ENCODE measurements around the gene PRDM16.

Gene PRDM16

DNA sequence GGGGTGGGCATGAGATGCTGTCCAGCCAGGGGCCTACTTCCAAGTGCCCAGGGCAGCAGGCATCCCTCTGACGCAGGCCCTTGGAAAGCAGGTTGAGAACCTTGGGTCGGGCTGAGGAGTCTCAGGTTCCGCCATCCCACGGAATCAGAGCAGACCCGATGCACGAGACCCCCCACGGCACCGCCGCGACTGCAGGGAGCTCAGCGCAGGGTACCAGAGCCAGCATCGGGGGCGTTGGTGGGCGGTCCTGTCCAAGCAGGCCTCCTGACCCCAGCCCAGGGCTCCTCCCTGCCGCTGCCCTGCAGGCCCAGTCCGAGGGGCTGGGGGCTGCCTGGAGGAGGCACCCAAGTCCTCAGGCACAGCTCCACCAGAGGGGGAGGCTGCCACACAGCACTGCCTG is 177.2 kb downstream of the PRDM16 start:
- Histone ChIP-seq H3K4me1 (ENCODE audit: control insufficient read depth, insufficient read depth, low read length) (no peaks in the 10 kb centered on the region; the same call in 1 of the 2 replicates), H3K27me3 (ENCODE audit: control insufficient read depth, insufficient read depth, low read length) (no peaks in the 10 kb centered on the region)

DNA sequence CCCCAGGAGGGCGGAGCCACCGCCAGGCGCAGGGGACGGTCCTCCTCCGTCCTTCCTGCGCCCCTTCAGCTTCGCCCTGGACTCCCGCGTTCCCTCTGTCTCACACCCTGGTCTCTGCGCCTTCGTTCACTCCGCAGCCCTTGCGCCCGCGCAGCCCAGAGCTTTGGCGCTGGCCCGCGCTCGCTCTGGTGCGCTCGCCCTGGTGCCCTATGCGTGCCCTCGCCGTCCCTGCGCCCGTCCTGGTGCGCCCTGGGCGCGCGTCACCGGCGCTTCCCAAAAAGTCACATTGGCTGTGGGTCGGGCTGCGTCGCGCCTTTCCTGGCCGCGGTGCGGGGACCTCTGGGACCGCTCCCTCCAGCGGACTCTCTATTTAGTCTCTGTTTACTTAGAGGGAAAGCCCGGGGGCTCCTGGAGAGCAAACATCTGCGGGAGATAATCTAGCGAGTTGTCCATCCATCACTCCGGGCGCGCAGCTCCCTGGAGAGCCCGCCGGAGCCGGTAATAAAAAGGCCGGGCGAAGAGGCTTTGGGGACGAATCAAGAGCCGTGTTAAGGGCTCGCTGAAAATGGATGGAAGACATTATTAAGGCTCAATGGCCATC is 178.6 kb downstream of the PRDM16 start:
- no CpG with 5 or more reads among the region's 55 CpGs for WGBS (ENCODE audit: insufficient coverage, insufficient read length)
- H3K27ac ChIP-seq (ENCODE audit: low read length) = no peak overlapping the region
- H3K4me1 ChIP-seq (ENCODE audit: control insufficient read depth, insufficient read depth, low read length) = no peaks in the 10 kb centered on the region; the same call in 1 of the 2 replicates
- H3K4me3 ChIP-seq (ENCODE audit: low read length) = no peak overlapping the region
- H3K9me3 ChIP-seq (ENCODE audit: control insufficient read depth, insufficient read depth, low read length) = peaks cover 6% of the 10 kb centered on the region; the same call in 1 of the 2 replicates
- H3K36me3 ChIP-seq (ENCODE audit: control insufficient read depth, insufficient read depth, low read length) = no peaks in the 10 kb centered on the region; the same call in 1 of the 2 replicates
- no peak for DNase-seq (ENCODE audit: low read depth, low spot score)
- no peaks in the 10 kb centered on the region for H3K27me3 ChIP-seq (ENCODE audit: control insufficient read depth, insufficient read depth, low read length)

More for the DNA sequence above, 177.2 kb downstream of the PRDM16 start:
- DNase-seq (ENCODE audit: low read depth, low spot score) = no peak
- Histone ChIP-seq H3K9me3 (ENCODE audit: control insufficient read depth, insufficient read depth, low read length) (peaks cover 6% of the 10 kb centered on the region; the same call in 1 of the 2 replicates), H3K4me3 (ENCODE audit: low read length) (no peak overlapping the region), H3K27ac (ENCODE audit: low read length) (no peak overlapping the region), H3K36me3 (ENCODE audit: control insufficient read depth, insufficient read depth, low read length) (no peaks in the 10 kb centered on the region; the same call in 1 of the 2 replicates)
- no CpG with 5 or more reads among the region's 16 CpGs for WGBS (ENCODE audit: insufficient coverage, insufficient read length)

DNA sequence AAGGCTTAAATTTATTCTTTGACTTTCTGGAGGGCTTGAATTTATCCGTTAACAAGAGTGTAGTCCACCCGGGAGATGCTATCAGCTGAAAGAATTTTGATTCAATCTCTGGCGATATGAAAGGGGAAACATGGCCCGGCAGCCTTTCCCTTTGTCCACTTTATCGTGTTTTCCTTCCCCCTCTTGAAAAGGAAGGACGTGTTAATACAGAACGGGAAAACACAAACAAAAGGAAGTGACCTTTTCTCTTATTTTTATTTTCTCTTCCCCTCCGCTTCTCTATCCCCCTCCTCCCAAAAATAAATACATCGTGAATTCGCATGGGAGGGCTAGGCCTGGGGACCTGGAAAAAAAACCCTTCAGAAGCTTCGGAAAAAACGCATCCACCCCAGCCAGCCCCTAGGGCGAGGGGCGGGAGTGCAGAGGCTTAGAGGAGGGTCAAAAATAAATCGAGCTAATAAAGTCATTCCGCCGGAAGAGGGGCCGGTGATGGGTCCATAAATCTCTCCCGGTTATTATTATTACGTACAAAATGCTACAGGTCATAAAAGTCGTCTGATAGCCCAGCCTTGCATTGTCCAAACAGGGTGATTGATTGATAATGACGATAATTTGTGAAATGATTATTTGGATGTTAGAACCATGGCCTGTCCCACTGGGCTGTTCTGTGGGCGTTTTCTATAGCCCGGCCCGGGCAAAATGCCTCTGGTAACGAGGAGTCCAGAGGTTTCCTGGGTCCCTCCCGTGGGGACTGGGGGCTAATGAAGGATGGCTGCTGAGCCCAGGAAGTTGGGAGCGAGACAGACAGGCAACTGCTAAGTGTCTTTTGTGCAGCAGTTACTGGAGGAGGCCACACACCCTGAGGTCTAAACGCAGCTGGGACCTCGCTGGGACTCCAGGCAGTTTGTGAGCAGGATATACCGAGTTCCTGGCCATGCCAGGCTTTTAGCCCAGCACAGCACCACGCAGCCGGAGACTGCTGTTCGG is 179.4 kb downstream of the PRDM16 start:
- no peak overlapping the region for H3K27ac ChIP-seq (ENCODE audit: low read length)
- peaks cover 6% of the 10 kb centered on the region; the same call in 1 of the 2 replicates for H3K9me3 ChIP-seq (ENCODE audit: control insufficient read depth, insufficient read depth, low read length)
- WGBS (ENCODE audit: insufficient coverage, insufficient read length) = 100% methylated on average over 3 of the region's 34 CpGs
- no peaks in the 10 kb centered on the region for H3K36me3 ChIP-seq (ENCODE audit: control insufficient read depth, insufficient read depth, low read length)
- no peak for DNase-seq (ENCODE audit: low read depth, low spot score)
- H3K4me1 ChIP-seq (ENCODE audit: control insufficient read depth, insufficient read depth, low read length) = no peaks in the 10 kb centered on the region; the same call in 1 of the 2 replicates
- no peak overlapping the region; the same call in 1 of the 2 replicates for H3K4me3 ChIP-seq (ENCODE audit: low read length)
- no peaks in the 10 kb centered on the region for H3K27me3 ChIP-seq (ENCODE audit: control insufficient read depth, insufficient read depth, low read length)

DNA sequence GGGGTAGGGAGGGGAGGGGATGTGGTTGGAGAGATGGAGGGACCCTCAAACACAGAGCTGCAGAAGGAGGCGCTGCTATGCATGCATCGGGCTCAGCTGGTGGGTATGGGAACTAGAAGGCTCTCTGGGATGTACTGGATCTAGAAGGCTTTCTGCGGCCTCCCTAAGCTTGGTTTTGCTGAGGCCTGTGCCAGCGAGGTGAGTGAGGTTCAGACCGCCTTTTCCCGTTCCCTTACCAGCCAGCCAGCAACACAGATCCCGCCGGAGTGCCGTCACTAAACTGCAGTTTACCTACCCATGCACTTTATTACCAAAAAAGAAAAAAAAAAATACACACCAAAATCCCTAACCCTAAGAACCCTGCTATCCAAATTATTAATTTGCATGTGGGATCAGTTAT is 180.2 kb downstream of the PRDM16 start:
- Histone ChIP-seq H3K4me3 (ENCODE audit: low read length) (no peak overlapping the region), H3K27me3 (ENCODE audit: control insufficient read depth, insufficient read depth, low read length) (no peaks in the 10 kb centered on the region), H3K27ac (ENCODE audit: low read length) (no peak overlapping the region), H3K9me3 (ENCODE audit: control insufficient read depth, insufficient read depth, low read length) (peaks cover 6% of the 10 kb centered on the region; the same call in 1 of the 2 replicates), H3K4me1 (ENCODE audit: control insufficient read depth, insufficient read depth, low read length) (no peaks in the 10 kb centered on the region; the same call in 1 of the 2 replicates), H3K36me3 (ENCODE audit: control insufficient read depth, insufficient read depth, low read length) (no peaks in the 10 kb centered on the region)
- WGBS (ENCODE audit: insufficient coverage, insufficient read length) = no CpG with 5 or more reads among the region's 9 CpGs
- no peak for DNase-seq (ENCODE audit: low read depth, low spot score)

DNA sequence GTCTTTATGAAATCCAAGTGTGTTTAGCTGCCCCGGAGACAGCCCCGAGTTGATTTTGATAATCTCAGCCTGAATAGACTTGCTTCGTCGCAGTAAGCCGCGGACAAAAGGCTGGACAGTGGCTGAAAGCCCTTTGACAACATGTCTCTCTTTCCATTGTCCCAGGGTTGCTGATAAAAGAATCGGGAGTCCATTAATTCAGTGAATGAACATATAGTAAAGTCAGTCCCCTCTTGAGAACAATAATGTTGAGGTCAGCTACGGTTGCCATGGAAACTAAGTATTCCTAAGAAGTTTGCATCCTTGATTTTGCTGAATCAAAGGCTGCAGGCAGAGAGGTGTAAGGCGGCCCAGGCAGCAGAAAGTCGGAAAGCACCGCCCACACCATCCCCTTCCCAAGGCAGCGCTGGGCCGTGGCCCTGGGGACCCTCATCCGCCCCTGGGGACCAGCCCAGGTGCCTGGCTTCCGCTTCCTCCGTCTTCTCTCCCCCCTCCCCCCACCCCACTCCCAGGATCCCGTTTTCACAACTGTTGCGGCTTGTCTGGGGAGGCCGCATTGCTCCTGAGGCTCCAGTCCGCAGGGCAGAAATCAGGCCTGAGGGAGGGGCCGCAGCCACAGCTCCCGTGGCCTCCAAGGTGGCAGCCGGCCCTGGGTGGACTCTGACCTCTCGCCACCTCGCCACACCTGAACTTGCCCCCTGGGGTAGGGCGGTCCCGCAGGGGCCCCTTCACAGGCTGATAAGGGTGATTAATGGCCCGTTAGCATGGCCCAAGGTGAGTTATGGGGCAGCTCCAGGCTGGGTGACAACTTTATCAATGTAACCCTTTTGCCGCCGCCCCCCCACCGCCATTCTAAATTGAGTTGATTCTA is 180.9 kb downstream of the PRDM16 start:
- DNase-seq (ENCODE audit: low read depth, low spot score) = no peak
- no CpG with 5 or more reads among the region's 31 CpGs for whole genome bisulfite sequencing (ENCODE audit: insufficient coverage, insufficient read length)
- H3K36me3 ChIP-seq (ENCODE audit: control insufficient read depth, insufficient read depth, low read length) = no peaks in the 10 kb centered on the region
- no peak overlapping the region for H3K4me3 ChIP-seq (ENCODE audit: low read length)
- H3K4me1 ChIP-seq (ENCODE audit: control insufficient read depth, insufficient read depth, low read length) = no peaks in the 10 kb centered on the region; the same call in 1 of the 2 replicates
- H3K9me3 ChIP-seq (ENCODE audit: control insufficient read depth, insufficient read depth, low read length) = peaks cover 6% of the 10 kb centered on the region; the same call in 1 of the 2 replicates
- H3K27ac ChIP-seq (ENCODE audit: low read length) = no peak overlapping the region
- H3K27me3 ChIP-seq (ENCODE audit: control insufficient read depth, insufficient read depth, low read length) = no peaks in the 10 kb centered on the region

DNA sequence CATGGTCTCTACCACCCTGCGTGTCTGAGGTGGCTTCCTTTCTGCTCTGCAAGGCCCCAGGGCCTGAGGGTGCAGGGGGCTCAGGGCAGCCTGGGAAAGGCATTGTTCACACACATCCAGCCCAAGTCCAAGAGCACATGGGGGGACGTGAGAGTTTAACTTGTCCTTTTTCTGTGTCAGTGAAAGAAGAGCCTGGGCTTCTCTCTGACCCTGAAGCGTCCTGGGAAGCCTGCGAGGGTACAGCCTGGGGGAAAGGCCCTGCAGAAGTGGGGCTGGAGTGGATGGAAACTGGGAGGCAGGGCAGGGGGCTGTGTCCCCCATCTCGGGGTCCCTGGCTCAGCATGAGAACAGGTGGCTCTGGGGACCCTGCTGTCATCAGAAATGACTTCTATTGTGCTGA is 181.6 kb downstream of the PRDM16 start:
- DNase-seq (ENCODE audit: low read depth, low spot score) = no peak
- Histone ChIP-seq H3K4me1 (ENCODE audit: control insufficient read depth, insufficient read depth, low read length) (no peaks in the 10 kb centered on the region; the same call in 1 of the 2 replicates), H3K4me3 (ENCODE audit: low read length) (no peak overlapping the region), H3K9me3 (ENCODE audit: control insufficient read depth, insufficient read depth, low read length) (peaks cover 4% of the 10 kb centered on the region; the same call in 1 of the 2 replicates), H3K27me3 (ENCODE audit: control insufficient read depth, insufficient read depth, low read length) (no peaks in the 10 kb centered on the region), H3K27ac (ENCODE audit: low read length) (no peak overlapping the region), H3K36me3 (ENCODE audit: control insufficient read depth, insufficient read depth, low read length) (no peaks in the 10 kb centered on the region)
- no CpG with 5 or more reads among the region's 5 CpGs for WGBS (ENCODE audit: insufficient coverage, insufficient read length)

DNA sequence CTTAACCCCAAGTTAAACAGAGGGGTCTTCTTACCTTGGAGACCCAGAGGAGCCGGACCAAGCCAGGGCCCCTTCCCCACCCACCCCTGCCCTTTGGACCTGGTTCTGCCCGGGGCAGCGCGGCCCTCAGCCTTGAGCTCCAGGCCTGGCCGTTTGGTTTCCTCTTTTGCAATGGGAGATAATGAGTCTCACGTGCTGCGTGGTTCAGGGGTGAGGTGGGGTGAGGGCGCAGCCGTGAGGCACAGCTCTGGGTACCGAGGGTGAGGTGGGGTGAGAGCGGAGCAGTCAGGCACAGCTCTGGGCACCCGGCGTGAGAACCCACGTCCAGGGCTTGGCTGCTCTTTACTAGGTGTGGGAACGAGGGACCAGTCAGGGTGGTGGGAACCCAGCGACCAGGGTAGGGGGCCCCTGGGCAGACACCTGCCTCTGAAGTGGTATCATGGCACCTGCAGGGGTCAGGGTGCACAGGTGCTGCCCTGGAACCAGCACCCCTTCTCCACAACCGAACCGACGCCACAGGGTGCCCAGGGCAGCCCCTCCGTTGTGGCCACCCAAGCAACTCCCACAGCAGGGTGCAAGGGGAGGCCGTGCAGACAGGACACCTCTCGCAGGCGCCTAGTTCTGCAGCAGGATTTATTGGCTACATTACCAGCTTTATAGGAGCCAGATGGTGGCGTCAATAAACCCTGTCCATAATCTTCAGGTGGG is 182.2 kb downstream of the PRDM16 start:
- no CpG with 5 or more reads among the region's 24 CpGs for WGBS (ENCODE audit: insufficient coverage, insufficient read length)
- Histone ChIP-seq H3K9me3 (ENCODE audit: control insufficient read depth, insufficient read depth, low read length) (peaks cover 2% of the 10 kb centered on the region; the same call in 1 of the 2 replicates), H3K36me3 (ENCODE audit: control insufficient read depth, insufficient read depth, low read length) (no peaks in the 10 kb centered on the region), H3K4me1 (ENCODE audit: control insufficient read depth, insufficient read depth, low read length) (no peaks in the 10 kb centered on the region; the same call in 1 of the 2 replicates), H3K27me3 (ENCODE audit: control insufficient read depth, insufficient read depth, low read length) (no peaks in the 10 kb centered on the region), H3K4me3 (ENCODE audit: low read length) (no peak overlapping the region), H3K27ac (ENCODE audit: low read length) (no peak overlapping the region)
- no peak for DNase-seq (ENCODE audit: low read depth, low spot score)

DNA sequence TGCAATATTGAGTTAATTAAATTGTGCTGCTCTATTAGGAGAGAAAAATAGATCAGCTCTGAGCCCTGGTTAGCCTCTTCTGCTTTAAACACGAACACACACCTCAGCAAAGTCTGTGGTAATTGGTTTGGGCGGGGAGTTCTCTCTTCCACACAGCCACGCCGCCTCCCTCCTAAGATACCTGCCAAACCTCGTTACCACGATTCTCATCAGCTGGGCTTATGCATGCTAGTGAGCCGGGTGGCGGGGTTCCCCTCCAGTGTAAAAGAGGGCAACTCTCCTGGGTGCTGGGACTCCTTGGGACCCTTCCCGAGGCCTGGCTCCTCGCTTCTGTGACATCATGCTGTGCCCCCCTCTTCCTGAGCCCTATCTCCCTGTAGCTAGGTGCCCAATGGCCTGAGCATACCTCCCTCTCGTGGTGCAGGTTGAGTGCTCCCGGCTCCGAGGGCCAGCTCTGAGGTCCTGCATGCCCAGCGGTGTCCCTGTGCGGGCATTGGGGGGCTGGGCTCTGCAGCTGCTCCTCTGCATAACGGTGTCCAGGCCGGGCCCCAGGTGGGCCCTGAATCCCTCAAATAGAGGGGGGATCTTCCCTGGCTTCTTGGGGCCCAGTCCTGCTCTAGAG is 182.9 kb downstream of the PRDM16 start:
- H3K27me3 ChIP-seq (ENCODE audit: control insufficient read depth, insufficient read depth, low read length) = no peaks in the 10 kb centered on the region
- H3K4me3 ChIP-seq (ENCODE audit: low read length) = no peak overlapping the region
- DNase-seq (ENCODE audit: low read depth, low spot score) = no peak
- H3K4me1 ChIP-seq (ENCODE audit: control insufficient read depth, insufficient read depth, low read length) = no peaks in the 10 kb centered on the region; the same call in 1 of the 2 replicates
- WGBS (ENCODE audit: insufficient coverage, insufficient read length) = no CpG with 5 or more reads among the region's 17 CpGs
- H3K27ac ChIP-seq (ENCODE audit: low read length) = no peak overlapping the region
- peaks cover 2% of the 10 kb centered on the region; the same call in 1 of the 2 replicates for H3K9me3 ChIP-seq (ENCODE audit: control insufficient read depth, insufficient read depth, low read length)
- H3K36me3 ChIP-seq (ENCODE audit: control insufficient read depth, insufficient read depth, low read length) = no peaks in the 10 kb centered on the region

DNA sequence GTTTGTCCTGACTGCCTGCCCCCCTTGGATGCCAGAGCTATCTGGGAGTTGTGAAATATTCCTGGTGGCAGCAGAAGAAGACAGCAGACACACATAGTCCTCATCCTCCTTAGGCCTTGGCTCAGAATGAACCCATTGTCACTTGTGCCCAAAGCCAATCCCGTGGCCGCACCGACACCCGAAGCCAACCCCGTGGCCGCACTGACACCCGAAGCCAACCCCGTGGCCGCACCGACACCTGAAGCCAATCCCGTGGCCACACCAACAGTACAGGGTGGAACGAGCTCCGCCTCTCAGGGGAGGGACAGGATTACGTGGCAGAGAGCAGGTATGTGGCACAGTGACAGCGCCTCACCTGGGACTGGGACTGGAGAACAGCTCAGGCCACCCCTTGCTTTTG is 186.7 kb downstream of the PRDM16 start:
- Histone ChIP-seq H3K27me3 (ENCODE audit: control insufficient read depth, insufficient read depth, low read length) (no peaks in the 10 kb centered on the region), H3K4me1 (ENCODE audit: control insufficient read depth, insufficient read depth, low read length) (no peaks in the 10 kb centered on the region), H3K27ac (ENCODE audit: low read length) (no peak overlapping the region), H3K36me3 (ENCODE audit: control insufficient read depth, insufficient read depth, low read length) (no peaks in the 10 kb centered on the region), H3K4me3 (ENCODE audit: low read length) (no peak overlapping the region), H3K9me3 (ENCODE audit: control insufficient read depth, insufficient read depth, low read length) (no peaks in the 10 kb centered on the region; the same call in none of the 2 replicates)
- no peak for DNase-seq (ENCODE audit: low read depth, low spot score)
- WGBS (ENCODE audit: insufficient coverage, insufficient read length) = no CpG with 5 or more reads among the region's 15 CpGs

All from iPS DF 6.9 (cell line).